ENCODE results near the gene SCARB2.

The SCARB2 gene

DNA sequence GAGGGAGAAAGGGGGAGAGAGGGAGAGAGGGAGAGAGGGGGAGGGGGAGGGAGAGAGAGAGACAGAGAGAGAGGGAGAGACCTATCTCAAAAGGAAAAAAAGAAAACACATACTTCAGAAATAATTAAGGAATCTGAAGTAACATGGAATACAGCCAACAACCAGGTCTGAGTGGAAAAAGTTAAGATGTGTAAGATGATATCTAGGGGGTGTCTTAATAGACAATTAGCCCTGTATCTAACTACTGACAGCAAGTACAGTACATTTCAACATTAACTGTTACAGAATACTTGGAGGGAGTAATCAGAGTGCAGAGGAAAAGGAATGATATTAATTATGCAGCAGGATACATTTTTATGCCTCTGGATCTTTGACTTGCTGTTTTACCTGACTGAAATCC, 87.8 kb downstream of the SCARB2 start:
- TF ChIP-seq, protein P1, sequence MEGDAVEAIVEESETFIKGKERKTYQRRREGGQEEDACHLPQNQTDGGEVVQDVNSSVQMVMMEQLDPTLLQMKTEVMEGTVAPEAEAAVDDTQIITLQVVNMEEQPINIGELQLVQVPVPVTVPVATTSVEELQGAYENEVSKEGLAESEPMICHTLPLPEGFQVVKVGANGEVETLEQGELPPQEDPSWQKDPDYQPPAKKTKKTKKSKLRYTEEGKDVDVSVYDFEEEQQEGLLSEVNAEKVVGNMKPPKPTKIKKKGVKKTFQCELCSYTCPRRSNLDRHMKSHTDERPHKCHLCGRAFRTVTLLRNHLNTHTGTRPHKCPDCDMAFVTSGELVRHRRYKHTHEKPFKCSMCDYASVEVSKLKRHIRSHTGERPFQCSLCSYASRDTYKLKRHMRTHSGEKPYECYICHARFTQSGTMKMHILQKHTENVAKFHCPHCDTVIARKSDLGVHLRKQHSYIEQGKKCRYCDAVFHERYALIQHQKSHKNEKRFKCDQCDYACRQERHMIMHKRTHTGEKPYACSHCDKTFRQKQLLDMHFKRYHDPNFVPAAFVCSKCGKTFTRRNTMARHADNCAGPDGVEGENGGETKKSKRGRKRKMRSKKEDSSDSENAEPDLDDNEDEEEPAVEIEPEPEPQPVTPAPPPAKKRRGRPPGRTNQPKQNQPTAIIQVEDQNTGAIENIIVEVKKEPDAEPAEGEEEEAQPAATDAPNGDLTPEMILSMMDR (IDR thresholded peaks at IDR 0.05; ENCODE audit: extremely low read depth, missing control alignments) = no peak
- DNase-seq (ENCODE audit: low spot score) = no peak

DNA sequence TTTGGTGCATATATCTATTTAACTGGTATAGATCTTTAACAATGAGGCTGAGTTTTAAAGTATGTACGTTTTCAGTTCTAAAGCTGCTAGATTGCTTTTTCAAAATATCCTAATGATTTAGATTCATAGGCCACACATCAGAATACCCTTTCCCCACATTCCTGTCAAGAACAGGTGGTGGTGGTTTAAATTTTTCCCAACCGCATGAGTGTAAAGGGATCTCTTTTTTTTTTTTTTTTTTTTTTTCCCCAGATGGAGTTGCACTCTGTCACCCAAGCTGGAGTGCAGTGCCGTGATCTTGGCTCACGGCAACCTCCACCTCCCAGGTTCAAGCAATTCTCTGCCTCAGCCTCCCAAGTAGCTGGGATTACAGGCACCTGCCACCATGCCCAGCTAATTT, 93.4 kb downstream of the SCARB2 start:
- TF ChIP-seq, protein P1 (IDR thresholded peaks at IDR 0.05; ENCODE audit: extremely low read depth, missing control alignments) = no peak
- no peak for DNase-seq (ENCODE audit: low spot score)

DNA sequence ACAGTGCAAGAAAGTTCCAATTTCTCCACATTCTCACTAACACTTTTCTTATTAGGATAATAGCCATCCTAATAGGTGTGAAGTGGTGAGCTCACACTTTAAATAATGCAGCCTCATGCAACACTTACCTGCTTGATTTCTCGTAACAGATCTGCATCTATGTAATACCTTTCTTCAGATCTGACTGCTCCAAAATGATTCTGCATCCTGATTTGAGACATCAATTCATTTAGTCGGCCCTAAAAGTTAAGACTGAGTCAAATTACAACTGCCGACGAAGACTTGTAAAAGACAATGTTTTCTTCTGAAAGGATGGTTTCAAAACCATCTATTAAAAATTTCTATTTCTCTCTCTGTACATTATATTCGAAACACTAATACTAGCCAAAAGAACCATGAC, 96.1 kb downstream of the SCARB2 start:
- DNase-seq (ENCODE audit: low spot score) = no peak
- TF ChIP-seq, protein P1 (IDR thresholded peaks at IDR 0.05; ENCODE audit: extremely low read depth, missing control alignments) = no peak

DNA sequence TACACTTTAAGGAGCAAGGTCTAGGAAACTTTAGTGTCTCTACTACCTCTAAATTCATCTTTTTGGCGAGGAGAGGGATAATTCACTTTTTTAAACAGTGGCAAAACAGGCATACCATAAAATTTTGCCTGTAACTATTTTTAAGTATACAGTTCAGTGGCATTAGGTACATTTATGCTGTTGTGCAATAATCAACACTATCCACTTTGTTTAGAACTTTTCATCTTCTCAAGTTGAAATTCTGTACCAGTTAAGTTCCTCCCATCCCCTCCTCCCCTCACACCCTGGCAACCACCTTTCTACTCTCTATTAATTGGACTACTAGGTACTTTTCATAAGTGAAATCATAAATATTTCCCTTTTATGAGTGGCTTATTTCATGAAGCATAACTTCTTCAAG, 96.8 kb downstream of the SCARB2 start:
- TF ChIP-seq, protein P1 (IDR thresholded peaks at IDR 0.05; ENCODE audit: extremely low read depth, missing control alignments) = no peak
- DNase-seq (ENCODE audit: low spot score) = no peak
